GM21576 (cell line): ENCODE results near the gene TRIP11.

Experiments used
- ATAC-seq: cut with Tn5 transposase; IDR thresholded peaks from one replicate; pipeline ENCODE4 v1.9.1; 2021; ENCODE audit warnings: mild to moderate bottlenecking, moderate library complexity; ENCODE audit not compliant: unreplicated experiment

Gene TRIP11

DNA sequence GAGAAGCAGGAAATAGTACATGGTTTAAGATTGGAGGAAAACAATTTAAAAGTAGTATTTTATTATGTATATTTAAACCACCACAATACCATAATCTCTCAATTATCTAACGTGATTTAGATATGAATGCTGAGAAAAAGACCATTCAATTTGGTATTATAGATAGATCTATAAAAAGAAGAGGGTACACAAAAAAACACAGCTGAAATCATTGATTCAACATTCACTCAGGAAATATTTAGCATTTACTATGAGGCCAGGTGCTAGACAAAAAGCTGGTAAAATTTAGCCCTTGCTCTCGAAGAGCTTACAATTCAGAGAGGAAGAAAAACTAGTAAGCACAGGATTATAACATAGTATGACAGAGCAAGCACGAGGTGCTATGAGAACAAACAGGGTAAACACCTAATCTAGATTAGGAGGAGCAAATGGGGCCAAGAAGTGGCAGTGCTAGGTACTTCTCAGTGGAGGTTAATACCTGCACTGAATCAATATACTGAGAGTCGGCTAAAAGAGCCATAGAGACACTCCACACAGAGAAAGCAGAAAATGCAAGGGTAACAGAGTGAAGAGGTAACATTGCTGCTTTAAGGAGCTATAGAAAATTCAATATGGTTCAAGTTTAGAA, 27.6 kb downstream of the TRIP11 start:
- no peak for ATAC-seq

DNA sequence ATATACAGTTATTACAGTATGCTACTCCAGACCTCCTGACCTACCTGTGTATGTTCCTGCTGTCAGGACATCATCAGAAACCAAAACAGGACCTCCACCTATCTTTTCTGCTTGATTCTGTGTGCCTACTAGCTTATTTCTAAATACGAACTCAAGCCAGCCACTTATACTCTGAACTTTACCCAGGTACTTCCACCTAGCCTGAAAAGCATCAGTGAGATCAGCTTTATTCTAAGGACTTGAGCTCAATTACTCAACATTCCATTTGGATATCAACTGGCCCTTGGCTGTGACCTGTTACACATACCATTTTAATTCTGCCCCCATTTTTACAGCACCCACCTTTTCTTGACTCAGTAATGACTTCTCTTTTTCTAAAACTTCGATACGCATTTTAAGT, 29.2 kb downstream of the TRIP11 start:
- no peak for ATAC-seq

DNA sequence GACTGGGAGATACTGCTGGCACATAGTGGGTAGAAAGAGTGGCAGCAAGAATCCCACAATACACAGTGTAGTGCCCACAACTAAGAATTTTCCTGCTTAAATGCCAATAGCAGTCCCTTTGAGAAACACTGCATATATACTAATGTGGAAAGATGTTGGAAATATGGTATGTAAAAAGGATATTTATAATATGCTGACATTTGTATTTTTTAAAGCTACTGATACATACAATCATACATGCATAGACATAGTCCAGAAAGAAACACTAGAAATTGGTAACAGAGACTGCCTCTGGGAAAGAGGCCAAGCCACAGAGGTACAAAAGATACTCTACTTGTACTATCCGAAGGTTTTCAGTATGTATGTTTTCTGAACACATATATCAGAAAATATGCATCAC, 30.3 kb downstream of the TRIP11 start:
- ATAC-seq, result no peak

- no peak for ATAC-seq
Observed at GRCh38 chr14:92005019-92005418, 34.8 kb downstream of the TRIP11 start.

- ATAC-seq, result no peak
Observed at GRCh38 chr14:92004062-92004461, 35.8 kb downstream of the TRIP11 start.

DNA sequence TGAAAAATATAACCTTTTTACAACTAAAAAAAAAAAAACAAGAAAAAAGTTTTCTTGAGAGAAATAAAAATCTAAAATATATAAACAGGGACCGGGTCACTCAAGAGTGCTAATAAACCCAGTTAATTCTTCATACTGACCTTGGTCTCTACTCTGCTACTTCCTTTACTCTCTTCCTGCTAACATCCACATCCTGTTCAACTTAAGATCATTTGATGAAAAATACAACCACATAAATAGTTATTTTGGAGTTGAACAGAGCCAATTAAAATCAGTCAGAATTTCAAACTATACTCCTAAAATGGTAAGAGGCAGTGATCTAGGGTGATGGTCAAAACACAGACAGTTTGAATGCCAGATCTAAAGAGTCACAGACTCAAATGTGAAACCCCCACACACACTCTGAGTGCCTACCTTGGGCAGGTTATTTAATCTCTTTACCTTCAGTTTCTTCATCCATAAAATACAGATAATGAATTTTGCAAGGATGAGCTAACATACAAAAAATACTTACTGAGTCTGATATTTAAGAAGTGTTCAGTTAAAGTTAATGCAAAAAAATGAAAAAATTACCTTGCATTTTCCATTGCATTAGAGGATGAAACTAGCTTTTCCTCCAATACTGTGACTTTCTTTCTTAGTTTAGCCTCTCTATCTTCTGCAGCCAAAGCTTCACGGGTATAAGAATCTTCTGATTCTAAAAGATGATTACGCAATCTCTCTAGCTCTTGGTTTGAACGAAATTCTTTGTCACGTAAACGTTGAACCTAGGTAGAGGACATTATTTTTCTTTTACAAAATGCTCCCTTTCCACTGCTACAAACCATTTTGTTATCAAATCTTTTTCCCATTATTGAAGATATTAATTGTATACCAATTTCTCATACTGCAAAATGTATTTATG, 40.9 kb downstream of the TRIP11 start:
- ATAC-seq, result no peak

DNA sequence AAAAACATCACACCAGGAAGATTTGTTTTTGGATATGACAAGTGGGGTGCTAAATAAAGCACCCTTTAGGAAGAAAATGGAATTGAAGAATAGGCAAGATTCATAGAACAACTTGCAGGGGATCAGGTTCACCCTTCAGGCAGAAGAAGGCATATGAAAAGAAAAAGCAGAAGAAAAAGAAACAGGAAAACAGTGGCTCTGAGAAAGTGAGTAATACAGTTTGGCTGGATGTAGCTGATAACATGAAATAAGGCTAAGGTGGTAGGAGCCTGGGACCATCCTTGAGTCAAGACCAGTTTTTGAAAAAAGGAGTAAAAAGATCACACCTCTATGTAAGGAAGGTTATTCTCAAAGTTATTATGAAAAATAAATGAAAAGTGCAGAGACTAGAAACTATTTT, 42.4 kb downstream of the TRIP11 start:
- no peak for ATAC-seq

DNA sequence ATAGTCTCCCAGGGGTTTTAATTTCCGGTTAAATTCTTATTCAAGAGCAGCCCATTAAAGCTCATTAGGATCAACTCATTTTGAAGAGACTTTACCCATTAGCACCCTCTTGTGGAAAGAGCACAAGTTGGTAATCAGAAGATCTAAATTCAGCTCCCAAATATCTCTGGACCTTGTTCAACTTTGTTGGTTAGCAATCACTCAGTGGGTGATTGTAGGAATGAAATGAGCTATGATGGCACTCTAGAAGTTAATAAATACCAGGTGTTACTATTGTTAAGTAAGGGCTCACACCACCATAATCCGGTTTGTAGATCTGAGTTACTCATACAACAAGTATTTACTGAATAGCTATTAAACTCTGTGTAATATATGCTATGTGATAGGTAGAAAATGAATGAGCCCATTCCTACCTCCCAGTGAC, 42.9 kb downstream of the TRIP11 start:
- no peak for ATAC-seq

DNA sequence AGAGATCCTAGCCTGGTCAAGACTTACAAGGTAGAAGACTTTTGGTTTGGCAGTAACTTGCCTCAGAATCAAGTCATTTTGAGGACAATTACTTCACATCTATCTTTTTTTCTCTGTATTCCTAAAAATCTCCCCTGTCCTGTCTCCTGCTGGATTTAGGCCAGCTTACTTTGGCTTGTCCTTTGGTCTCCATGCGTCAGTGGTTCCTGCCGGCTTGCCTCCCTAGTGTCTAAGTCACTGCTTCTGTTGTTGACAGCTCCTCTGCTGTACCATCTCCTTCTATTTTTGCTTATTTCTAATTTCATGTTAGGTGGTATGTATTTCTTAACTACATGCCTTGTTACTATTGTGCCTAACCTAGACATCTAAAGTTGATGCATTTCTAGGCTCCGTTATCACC, 52.7 kb downstream of the TRIP11 start:
- no peak for ATAC-seq

DNA sequence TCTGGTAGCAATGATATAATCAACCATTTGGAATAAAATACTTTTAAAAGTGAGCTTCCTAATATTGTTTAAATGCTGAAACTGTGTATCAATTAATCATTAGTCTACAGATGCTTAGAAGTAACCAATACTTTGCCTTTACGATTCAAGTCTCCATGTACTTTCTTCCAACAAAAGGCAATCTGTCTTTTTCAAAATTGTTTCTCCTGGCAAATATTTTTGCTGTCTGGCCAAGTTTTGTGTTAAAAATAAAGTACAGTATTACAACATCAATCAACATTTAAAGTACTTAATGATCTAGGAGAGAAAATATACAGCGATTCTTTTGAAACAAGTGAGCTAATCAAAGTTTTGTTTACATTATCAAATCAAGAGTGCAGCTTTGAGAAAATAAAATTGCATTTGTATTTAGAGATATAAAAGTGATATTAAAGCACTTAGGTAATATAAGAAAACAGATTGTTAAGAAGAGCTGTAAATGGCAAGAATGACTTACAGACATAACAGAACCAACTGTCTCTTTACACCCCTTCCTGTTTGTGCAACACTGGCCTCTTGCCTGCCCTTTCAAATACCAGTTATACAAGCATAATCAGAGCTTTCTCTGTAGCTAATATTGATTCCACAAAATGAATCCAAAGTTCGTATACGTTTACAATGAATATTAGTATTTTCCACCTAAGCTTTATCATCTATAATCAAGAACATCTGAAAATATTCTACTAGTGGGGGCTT, 54.2 kb downstream of the TRIP11 start:
- no peak for ATAC-seq

DNA sequence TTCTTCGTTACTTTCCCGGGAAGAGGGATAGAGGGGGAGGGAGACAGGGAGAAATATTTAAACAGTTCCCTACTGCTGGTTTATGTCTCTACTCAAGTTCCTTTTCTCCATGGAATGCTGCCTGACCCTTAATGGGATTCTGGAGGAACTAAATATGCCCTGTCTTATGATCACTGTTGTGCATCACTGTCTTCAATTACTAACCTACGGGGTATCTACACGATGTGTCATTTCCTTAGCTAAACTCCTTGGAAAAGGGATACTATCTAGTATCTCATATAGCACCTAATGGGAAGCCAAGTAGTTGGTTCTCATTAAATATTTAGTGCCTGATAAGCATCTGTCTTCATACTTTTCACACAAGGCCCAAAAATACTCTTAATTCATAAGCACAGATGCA, 54.9 kb downstream of the TRIP11 start:
- ATAC-seq, result no peak

DNA sequence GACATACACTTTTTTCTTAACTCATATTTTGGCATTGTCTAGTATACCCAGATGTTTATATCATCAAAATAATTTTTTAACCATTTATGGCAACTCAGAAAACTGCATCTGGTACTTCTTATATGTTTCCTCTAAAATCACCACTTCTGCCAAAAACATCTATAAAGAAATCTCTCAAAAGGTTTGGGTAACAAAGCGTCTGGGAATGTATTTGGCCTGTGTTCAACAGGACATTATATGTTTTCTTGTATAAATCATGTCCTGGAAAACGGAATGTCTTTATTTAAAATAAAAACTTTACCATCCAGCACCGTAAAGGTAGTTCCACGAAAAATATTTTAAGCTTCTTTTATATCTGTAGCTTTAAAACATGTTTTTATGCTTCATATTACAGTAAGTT, 56.3 kb downstream of the TRIP11 start:
- no peak for ATAC-seq

DNA sequence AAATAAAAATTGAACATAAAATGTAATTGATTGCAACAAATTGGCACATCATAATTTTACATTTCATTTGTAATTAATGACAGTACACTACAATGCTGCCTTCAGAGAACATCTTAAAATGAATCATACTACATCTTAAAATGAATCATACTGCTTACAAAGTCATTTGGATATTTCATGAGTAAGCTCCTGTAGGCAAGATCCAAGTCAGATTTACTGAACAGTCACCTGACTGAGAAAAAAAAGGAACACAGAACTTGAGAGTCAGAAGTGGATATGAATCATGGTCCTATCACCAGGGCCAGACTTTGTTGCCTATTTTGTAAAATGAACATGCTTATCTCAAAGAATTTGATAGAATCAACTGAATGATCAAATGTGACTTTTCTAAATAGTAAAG, 59.7 kb downstream of the TRIP11 start:
- no peak for ATAC-seq

GRCh38 chr14:91977884-91978283, 62.0 kb downstream of the TRIP11 start:
- ATAC-seq, result no peak

- ATAC-seq, result no peak
Observed at GRCh38 chr14:91975763-91976162, 64.1 kb downstream of the TRIP11 start.

GRCh38 chr14:91971188-91971778, 68.6 kb downstream of the TRIP11 start:
- no peak for ATAC-seq

DNA sequence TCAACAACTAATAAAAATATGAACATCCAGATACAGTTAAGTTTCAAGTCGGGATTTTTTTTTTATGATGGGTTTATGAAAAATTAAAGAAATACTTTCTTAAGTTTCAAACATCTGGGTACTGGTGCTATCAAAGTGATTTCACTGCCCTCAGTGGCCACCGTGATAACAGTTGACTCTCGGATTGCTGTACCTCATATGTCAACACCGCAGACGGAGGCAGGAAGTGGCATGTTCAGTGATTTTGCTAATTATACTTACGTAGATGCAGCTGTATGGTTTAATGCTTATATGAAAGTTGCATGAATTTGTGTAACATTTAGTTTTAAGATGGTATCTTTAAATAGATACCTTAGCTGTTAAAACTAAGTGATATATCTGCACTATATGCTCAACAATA, 71.6 kb downstream of the TRIP11 start:
- ATAC-seq, result no peak

GRCh38 chr14:91964724-91965123, 75.1 kb downstream of the TRIP11 start:
- no peak for ATAC-seq

DNA sequence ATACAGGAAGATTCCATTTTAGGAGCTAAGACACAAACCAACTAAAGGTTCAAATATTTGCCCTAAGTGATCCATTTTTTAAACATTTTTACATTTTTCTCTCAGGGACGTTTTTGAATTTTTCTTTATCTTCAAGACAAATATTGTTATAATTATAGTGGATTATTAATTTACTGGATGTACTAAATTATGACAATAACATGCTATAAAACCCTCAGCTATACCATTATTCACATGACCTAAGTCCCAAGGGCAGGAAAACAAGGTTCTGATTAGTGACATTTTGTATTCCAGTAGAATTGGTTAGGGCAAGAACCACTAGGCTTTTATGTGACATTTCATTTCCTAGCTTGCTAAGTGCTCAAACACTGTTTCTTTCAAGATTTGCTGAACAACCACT, 75.8 kb downstream of the TRIP11 start:
- no peak for ATAC-seq

- ATAC-seq, result no peak
Observed at GRCh38 chr14:91963465-91963864, 76.4 kb downstream of the TRIP11 start.
